Osteocyte (in vitro differentiated cells): ENCODE measurements around the gene FHOD3. TPM values are rescaled to one million over a fixed set of nuclear protein-coding genes. Genes with fewer than 3 reads are reported as not detected.

Experiments used
- DNase-seq: peaks from one replicate; pipeline ENCODE4 v3.0.0; 2021; ENCODE audit warnings: mixed read lengths; ENCODE audit not compliant: unreplicated experiment; ENCODE audit errors: extremely low spot score
- H3K27ac Mint-ChIP-seq: one replicate; pipeline ENCODE4 v1.8.0; 2021; ENCODE audit warnings: mild to moderate bottlenecking, mixed read lengths; ENCODE audit not compliant: unreplicated experiment
- H3K27me3 Mint-ChIP-seq: one replicate; pipeline ENCODE4 v1.8.0; 2021; ENCODE audit warnings: mixed read lengths; ENCODE audit not compliant: unreplicated experiment
- H3K36me3 Mint-ChIP-seq: one replicate; pipeline ENCODE4 v1.8.0; 2021; ENCODE audit warnings: mixed read lengths; ENCODE audit not compliant: unreplicated experiment
- H3K4me1 Mint-ChIP-seq: one replicate; pipeline ENCODE4 v1.8.0; 2021; ENCODE audit warnings: mixed read lengths; ENCODE audit not compliant: unreplicated experiment
- H3K4me3 Mint-ChIP-seq: one replicate; pipeline ENCODE4 v1.8.0; 2021; ENCODE audit warnings: mild to moderate bottlenecking, moderate library complexity, mixed read lengths; ENCODE audit not compliant: unreplicated experiment
- H3K9me3 Mint-ChIP-seq: one replicate; pipeline ENCODE4 v1.8.0; 2021; ENCODE audit warnings: mixed read lengths; ENCODE audit not compliant: unreplicated experiment
- total RNA-seq: library from RNA; stranded (reverse); gene quantifications from 2 replicates; pipeline ENCODE4 v1.2.1, GENCODE V29; 2021
- TF ChIP-seq, protein P1 (sequence below): fragments of 200-600 bp; sonication (generic); IDR thresholded peaks from 2 replicates; pipeline ENCODE4 v1.5.0; 2021; ENCODE audit warnings: antibody characterized with exemption, mild to moderate bottlenecking, moderate library complexity

Gene FHOD3
- total RNA-seq, 1 donor from 2014 or later: 1.2 TPM

- no peak overlapping the region for H3K27ac Mint-ChIP-seq
- H3K4me3 Mint-ChIP-seq: no peak overlapping the region
- H3K36me3 Mint-ChIP-seq: no peaks in the 10 kb centered on the region
- TF ChIP-seq, protein P1, sequence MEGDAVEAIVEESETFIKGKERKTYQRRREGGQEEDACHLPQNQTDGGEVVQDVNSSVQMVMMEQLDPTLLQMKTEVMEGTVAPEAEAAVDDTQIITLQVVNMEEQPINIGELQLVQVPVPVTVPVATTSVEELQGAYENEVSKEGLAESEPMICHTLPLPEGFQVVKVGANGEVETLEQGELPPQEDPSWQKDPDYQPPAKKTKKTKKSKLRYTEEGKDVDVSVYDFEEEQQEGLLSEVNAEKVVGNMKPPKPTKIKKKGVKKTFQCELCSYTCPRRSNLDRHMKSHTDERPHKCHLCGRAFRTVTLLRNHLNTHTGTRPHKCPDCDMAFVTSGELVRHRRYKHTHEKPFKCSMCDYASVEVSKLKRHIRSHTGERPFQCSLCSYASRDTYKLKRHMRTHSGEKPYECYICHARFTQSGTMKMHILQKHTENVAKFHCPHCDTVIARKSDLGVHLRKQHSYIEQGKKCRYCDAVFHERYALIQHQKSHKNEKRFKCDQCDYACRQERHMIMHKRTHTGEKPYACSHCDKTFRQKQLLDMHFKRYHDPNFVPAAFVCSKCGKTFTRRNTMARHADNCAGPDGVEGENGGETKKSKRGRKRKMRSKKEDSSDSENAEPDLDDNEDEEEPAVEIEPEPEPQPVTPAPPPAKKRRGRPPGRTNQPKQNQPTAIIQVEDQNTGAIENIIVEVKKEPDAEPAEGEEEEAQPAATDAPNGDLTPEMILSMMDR: no peak
- no peaks in the 10 kb centered on the region for H3K9me3 Mint-ChIP-seq
- peaks cover 3% of the 10 kb centered on the region for H3K27me3 Mint-ChIP-seq
- DNase-seq: no peak
- no peaks in the 10 kb centered on the region for H3K4me1 Mint-ChIP-seq
Measured at GRCh38 chr18:36526611-36527010, 229.1 kb downstream of the FHOD3 start.

- no peak for DNase-seq
- TF ChIP-seq, protein P1: no peak
Measured at GRCh38 chr18:36527051-36527450, 229.5 kb downstream of the FHOD3 start.

GRCh38 chr18:36527740-36528455, 230.4 kb downstream of the FHOD3 start:
- Mint-ChIP-seq H3K27me3 (peaks cover 3% of the 10 kb centered on the region), H3K4me1 (no peaks in the 10 kb centered on the region), H3K27ac (no peak overlapping the region), H3K36me3 (no peaks in the 10 kb centered on the region), H3K9me3 (no peaks in the 10 kb centered on the region), H3K4me3 (no peak overlapping the region)
- no peak for DNase-seq
- TF ChIP-seq, protein P1: no peak

More at GRCh38 chr18:36527051-36527450, 229.5 kb downstream of the FHOD3 start:
- H3K27ac Mint-ChIP-seq: no peak overlapping the region
- H3K9me3 Mint-ChIP-seq: no peaks in the 10 kb centered on the region
- H3K36me3 Mint-ChIP-seq: no peaks in the 10 kb centered on the region
- no peaks in the 10 kb centered on the region for H3K4me1 Mint-ChIP-seq
- no peak overlapping the region for H3K4me3 Mint-ChIP-seq
- H3K27me3 Mint-ChIP-seq: peaks cover 3% of the 10 kb centered on the region

DNA sequence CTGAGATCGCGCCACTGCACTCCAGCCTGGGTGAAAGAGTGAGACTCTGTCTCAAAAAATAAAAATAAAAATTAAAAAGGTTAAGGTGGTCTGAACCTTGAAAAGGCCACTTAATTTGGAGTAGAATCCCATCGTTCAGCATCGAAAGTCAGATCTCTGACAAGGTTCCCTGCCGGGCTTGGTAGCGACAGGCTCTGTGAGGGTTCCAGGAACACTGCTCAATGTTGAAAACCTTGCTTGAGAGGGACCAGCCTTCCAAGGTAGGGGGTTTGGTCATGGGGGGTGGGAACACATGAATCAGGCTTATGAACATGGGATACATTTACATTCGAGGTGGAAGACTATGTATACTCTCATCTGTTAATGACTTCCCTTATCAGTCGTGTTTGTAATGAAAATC, 232.2 kb downstream of the FHOD3 start:
- H3K9me3 Mint-ChIP-seq: no peaks in the 10 kb centered on the region
- H3K27me3 Mint-ChIP-seq: peaks cover under 1% of the 10 kb centered on the region
- TF ChIP-seq, protein P1: no peak
- no peaks in the 10 kb centered on the region for H3K36me3 Mint-ChIP-seq
- H3K4me1 Mint-ChIP-seq: no peaks in the 10 kb centered on the region
- no peak for DNase-seq
- H3K4me3 Mint-ChIP-seq: no peak overlapping the region
- no peak overlapping the region for H3K27ac Mint-ChIP-seq

DNA sequence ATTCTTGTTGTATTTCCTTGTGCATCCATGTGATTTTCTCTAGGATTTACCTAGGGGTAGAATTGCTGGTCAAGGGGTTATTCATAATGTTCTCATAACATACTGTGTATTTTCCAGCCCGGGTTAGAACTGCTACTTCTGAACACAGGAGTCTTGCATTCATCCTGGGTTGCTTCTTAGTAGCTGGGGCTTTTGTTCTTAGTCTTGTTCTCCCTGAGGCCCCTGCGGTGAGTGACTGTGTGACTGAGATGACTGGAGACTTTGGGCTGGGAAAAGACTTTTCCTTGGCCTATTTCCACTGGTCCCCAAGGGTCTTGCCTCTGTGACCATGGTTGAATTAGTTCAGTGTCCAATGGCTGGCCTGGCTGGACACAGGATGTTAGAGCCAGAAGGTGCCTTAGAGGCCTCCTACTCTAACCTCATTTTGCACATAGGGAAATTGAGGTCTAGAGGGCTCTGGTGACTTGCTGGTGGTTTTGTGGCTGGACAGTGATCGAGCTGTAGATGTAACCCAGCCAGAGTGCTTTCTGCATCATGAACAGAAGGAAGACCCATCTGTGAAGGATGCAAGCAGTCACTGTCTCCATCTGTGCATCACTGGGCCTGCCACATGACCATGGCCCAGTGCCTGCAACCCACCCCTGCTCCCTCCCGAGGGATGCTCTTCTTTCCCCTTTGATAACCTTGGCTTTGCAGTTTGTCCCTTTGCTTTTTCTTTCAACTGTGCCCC, 233.3 kb downstream of the FHOD3 start:
- Mint-ChIP-seq H3K4me3 (no peak overlapping the region), H3K27me3 (peaks cover 2% of the 10 kb centered on the region), H3K36me3 (no peaks in the 10 kb centered on the region), H3K4me1 (no peaks in the 10 kb centered on the region), H3K27ac (no peak overlapping the region), H3K9me3 (no peaks in the 10 kb centered on the region)
- no peak for DNase-seq
- TF ChIP-seq, protein P1: no peak
